T-helper 22 cell (primary cell): ENCODE measurements around the gene JKAMP.
"Not testable (repeated sequence)": the region's sequence is repeated elsewhere in the genome, so short reads cannot be mapped to it uniquely, and the experiment has no call there.

Experiments used
- DNase-seq: peaks from one replicate; pipeline ENCODE4 v3.0.0-alpha.2; 2020; ENCODE audit warnings: low read depth

JKAMP gene

DNA sequence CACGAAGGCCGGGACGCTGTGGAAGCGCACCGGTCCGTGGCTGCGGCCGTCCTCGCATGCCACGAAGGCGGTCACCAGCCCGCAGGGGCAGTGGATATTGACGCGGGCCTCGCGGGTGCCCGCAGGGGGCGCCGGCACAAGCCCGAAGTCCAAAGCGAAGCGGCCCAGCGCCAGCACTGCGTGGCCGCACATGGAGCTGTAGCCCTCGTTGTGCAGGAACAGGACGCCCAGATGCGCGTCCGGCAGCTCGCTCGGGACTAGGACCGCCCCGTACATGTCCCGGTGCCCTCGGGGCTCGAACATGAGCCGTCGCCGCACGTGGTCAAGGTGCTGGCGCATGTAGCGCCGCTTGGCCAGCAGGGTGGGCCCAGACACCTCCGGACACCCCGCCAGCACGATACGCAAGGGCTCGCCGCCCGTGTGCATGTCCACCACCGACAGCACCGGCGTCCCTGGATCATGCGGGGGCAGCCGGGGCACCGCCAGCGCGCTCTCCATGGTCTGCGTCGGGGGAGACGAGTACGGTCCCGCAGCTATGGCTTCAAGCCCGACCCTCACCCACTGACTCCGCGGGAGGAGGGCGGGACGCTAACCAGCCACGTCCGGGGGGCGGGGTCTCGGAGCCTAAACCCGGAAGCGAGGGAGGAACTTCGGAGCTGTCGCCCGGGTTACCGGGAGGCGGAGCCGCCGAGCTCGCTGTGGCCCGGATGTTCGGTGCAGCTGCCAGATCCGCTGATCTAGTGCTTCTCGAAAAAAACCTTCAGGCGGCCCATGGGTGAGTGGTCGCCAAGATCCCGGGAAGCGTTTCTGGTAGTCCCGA, at the start of gene JKAMP, which contains the start of gene L3HYPDH:
Gene JKAMP, plus strand, starts transcription at position 699 of the 820 bp plus-strand sequence. Its CDS starts 73 bp downstream, at position 772.
Gene L3HYPDH, minus strand, starts transcription at position 590 of the 820 bp plus-strand sequence. Its CDS starts 92 bp downstream, at position 498.
- peak; percentile 95 for DNase-seq

- no peak for DNase-seq
Measured at GRCh38 chr14:59435101-59435500, 49.2 kb upstream of the JKAMP start.

GRCh38 chr14:59435987-59436386, 48.3 kb upstream of the JKAMP start:
- no peak for DNase-seq

- no peak for DNase-seq
Measured at GRCh38 chr14:59438195-59438647, 46.1 kb upstream of the JKAMP start.

- no peak for DNase-seq
Measured at GRCh38 chr14:59439256-59439965, 44.9 kb upstream of the JKAMP start.

GRCh38 chr14:59448673-59449072, 35.6 kb upstream of the JKAMP start:
- DNase-seq, result not testable (repeated sequence)

- DNase-seq, result no peak
Measured at GRCh38 chr14:59450716-59451115, 33.6 kb upstream of the JKAMP start.

- no peak for DNase-seq
Measured at GRCh38 chr14:59451849-59452248, 32.5 kb upstream of the JKAMP start.

GRCh38 chr14:59454139-59454538, 30.2 kb upstream of the JKAMP start:
- no peak for DNase-seq

DNA sequence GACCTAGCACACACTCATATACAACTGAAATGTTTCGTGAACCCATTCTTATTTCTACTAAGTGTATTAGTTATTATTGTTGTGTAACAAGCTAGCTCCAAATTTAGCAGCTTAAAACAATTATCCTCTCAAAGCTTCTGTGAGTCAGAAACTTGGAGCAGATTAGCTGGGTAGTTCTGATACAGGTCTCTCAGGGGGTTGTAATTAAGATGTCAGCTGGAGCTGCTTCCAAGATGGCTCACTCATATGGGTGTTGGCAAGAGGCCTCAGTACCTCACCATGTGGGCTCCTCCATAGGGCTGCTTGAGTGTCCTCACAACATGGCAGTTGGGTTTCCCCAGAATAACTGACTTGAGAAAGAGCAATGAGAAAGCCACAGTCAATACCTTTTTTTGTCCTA, 28.9 kb upstream of the JKAMP start:
- DNase-seq, result no peak

DNA sequence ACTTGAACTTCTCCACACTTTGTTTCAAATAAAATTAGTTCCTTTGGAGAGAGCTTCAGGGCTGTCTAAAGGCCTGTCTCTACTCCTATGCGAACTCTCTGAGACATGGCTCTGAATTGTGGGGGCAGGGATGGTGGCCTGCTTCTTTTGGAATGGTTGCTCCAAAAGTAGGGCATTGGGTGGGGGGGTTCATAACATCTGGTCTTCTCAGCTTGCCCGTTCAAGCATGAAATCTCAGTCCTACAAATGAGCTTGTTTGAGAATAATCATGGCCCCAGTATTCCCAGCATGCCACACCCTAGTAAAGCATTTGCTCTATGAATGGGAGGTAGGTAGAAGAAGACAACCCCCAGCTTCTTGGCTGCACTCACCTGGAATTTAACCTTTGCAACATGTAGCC, 25.8 kb upstream of the JKAMP start:
- DNase-seq, result no peak

GRCh38 chr14:59460378-59460777, 23.9 kb upstream of the JKAMP start:
- no peak for DNase-seq

DNA sequence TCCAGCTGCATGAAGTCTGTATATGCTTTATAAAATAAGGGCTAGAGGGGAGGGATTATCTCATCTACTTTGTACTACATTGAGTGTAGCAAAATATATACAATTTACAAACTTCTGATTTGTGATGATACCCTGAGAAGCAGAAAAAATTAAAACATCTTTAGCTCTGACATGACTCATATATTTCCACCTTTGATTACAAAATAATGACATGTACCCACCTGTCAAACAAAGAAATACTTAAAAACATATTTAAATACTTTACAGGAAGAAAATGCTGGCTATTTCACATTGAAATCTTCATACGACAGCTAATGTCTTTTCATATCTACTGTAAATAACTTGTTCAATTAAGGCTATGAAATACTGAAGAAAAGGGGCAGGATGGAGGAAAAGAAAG, 22.4 kb upstream of the JKAMP start:
- no peak for DNase-seq

DNA sequence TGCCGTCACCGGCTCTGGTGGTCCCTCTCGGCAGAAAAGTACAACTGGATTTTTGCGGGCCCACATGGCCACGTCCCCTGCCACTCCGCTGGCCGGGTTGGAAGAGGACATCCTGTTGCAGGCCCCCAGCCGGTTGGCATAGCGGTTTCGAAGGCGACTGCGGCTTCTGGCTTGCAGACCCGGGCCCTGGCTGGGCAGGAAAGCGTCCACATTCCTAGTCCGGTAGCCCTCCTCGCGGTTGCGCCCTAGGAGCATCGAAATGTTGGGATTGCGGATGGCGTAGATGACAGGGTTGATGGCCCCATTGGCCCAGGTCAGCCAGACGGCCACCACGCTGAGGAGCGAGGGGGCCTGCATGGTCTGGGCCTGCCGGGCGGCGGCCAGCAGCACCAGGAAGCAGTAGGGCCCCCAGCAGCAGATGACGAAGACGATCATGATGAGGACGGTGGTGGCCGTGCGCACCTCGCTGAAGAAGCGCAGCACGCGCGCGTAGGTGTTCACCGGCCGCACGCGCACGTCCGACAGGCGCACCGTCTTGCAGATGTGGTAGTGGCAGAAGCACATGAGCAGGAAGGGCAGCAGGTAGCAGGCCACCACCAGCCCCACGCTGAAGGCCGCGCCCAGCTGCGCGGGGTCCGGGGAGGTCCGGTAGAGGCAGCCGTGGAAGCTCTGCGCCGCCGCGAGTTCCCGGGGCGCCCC, 20.4 kb upstream of the JKAMP start:
- DNase-seq, result no peak

DNA sequence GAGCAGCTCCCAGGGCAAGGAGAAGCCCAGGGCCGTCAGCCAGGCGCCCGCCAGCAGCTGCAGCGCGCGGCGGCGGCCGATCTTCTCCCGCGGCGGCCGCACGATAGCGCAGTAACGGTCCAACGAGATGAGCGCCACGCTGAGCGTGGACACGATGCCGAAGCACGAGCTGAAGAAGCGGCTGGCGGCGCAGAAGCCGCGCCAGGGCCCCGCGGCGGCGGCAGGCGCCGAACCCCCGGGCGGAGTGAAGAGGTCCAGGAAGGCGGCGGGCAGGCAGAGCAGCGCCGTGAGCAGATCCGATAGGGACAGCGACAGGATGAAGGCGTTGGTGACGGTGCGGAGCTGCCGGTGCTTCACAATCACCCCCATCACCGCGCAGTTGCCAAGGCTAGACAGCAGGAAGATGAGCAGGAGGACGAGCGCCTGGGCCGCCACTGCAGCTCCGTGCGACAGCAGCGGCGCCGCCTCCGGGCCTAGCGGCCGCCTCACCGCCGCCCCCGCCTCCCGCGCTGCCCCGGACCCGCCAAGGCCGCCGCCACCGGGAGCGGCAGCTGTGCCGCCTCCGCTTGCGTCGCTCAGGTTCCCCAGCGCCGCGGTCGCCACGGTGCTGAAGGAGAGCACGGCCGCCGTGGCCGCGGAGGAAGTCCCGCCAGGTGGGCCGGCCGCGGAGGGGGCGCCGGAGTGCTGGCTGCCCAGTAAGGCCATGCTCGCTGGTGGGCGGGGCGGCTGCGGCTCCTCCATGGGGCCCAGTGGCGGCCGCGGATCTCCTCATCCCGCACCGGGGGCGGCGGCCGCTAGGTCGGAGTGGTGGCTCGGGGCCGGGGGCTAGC, 19.6 kb upstream of the JKAMP start:
- DNase-seq, result peak; percentile 41

DNA sequence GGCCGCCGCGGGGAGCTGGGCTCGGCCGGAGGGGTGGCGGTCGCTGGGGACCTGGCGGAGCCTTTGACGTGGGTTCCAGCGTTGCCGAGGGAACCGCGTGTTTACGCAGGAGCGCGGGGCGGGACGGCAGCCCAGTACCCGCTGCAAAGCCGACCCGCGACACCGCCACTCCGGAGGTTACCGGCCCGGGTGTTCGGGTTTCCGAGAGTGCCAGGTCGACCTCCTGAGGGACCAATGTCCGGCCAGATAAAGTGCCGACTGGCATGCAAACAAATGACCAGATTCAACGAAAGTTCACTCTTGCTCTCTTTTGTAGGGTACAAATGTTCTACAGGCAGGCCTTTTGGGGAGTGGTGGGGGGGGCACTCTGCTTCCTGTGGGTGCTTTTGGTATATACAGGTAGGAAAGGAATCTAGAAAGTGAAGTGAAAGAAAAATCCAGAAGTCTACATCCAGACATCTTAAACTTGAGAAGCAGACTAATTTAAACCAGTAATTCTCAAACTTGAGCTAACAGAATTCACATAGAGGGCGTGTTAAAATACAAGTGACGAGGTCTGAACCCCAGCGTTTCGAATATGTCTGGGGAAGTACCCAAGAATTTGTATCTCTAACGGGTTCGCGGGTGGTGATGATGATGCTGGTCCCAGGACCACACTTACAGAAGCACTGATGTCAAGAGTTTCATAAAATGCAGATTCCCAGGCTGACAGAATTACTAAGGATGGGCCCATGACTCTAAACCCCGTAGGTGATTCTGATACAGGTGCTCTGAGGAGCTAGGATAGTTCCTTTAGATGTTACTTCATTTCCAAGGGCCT, 18.8 kb upstream of the JKAMP start, which contains the start of gene GPR135:
Gene GPR135, minus strand, starts transcription at position 65 of the 820 bp plus-strand sequence. CDS start 154 bp downstream, outside the sequence.
- DNase-seq, result no peak

- DNase-seq, result no peak
Measured at GRCh38 chr14:59474172-59474571, 10.1 kb upstream of the JKAMP start.

GRCh38 chr14:59475709-59476108, 8.6 kb upstream of the JKAMP start:
- DNase-seq, result no peak

DNA sequence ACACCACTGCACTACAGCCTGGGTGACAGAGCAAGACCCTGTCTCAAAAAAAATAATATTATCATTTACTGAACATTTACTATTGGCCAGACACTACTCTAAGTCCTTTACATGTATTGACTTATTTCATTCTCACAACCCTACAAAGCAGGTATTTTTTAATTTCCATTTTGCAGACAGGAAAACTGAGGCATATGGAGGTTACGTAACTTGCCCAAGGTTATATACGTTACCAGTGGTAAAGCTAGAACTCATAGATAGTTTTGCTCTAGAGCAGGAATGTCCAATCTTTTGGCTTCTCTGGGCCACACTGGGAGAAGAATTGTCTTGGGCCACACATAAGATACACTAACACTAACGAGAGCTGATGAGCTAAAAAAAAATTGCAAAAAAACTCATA, 5.8 kb upstream of the JKAMP start:
- no peak for DNase-seq

DNA sequence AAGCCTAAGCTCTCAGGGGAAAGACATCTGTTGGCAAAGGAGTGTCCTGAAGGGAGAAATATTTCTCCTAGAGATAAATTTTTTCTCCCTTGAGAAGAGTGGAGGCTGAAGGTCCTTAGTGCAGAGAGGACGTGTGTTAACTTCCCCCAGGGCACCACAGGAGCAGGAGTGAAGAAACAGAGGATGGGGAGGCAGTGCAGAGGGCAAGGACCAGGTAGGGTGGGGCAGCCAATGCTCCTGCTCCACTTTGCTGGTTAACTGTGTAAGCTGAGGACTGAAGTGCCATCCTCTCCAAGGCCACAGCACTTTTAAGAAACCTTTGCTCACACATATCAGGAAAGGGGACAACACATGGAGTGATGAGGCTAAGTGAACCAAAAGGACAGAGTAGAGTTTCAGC, 4.2 kb upstream of the JKAMP start:
- DNase-seq, result no peak

- no peak for DNase-seq
Measured at GRCh38 chr14:59481407-59481806, 2.9 kb upstream of the JKAMP start.
